ENCODE results near the gene PARP16.
A peak's percentile ranks its signal among the peaks of the same experiment; 100 is the strongest.
"Not testable (repeated sequence)": the region's sequence is repeated elsewhere in the genome, so short reads cannot be mapped to it uniquely, and the experiment has no call there.

The PARP16 gene

DNA sequence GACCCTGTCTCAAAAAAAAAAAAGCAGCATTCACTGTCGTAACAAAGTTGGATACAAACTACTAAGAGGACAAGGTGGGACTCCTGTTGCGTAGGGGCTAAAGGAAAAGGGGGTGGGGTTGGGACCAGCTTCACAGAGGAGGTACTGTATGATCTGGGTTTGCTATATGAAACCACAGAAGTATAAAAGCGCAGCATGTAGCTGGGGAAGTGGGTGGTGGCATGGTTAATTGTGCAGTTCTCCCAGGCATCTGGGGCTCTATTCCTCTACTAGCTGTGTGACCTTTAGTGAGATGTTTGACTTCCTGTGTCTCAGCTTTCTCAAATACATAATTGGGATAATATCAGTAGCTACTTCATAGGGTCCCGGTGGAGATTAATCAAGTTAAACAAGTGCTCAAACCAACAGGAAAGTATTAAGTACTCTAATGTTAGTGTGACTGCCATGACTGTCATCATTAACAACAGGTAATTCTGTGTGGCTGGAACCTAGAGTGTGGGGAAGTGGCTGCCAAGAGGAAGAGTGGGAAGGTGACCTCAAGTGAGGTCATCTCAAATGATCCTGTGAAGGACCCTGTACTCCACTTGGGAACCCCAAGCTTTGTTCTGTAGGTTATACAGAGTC, 11.5 kb downstream of the PARP16 start:
- no peak for DNase-seq

DNA sequence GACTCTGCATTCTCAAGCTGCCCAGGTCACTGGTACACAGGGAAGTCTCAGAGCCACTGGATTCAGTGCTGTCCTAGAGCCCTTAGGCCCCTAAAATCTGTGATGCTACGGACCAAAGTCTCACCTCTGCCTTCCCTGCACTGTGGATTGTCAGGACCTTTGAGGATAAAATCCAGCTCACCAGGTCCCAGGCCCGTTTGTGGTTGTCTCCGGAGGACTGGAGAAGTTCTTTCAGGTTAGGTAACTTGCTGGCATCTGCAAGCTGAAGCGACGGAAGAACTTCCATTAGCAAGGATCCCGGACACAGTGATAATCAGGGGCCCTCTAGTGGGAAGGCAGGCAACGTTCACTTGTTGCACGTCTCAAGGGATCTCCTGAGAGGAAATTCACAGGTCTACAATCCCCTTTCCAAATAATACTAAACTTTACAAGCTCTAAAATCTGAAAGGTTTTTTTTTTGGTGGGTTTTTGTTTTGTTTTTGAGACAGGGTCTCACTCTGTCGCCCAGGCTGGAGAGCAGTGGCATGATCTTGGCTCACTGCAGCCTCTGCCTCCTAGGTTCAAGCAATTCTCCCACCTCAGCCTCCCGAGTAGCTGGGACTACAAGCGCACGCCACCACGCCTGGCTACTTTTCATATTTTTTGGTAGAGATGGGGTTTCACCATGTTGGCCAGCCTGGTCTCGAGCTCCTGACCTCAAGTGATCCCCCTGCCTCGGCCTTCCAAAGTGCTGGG, 15.7 kb downstream of the PARP16 start:
- not testable (repeated sequence) for DNase-seq

DNA sequence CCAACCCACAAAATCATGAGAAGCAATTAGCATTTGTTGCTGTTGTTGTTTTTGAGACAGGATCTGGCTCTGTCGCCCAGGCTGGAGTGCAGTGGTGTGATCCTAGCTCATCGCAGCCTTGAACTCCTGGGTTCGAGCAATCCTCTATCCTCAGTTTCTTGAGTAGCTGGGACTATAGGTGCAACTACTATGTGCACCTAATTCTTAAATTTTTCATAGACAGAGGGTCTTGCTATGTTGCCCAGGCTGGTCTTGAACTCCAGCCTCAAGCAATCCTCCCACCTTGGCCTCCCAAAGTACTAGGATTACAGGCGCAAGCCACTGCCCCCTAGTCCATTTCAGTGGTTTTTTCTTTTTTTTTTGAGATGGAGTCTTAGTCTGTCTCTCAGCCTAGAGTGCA, 18.3 kb downstream of the PARP16 start:
- DNase-seq = no peak

DNA sequence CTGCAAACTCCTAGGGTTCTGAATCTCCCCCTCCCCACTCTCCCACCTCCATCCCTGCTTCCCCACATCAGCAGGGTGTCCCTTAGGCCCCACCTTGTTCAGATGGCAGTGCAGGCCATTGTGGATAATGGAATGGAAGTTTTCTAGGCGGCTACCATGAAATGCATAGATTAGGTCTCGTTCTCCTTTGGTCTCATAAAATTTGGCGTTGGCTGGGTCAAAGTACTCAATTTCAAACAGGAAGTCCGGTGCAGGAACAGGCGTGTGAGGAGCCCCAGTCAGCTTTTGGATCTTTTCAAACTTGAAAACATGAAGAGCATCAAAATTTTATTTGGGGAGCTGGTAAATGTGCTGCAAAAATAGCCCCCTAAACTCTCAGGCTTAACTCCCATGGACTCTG, 20.2 kb downstream of the PARP16 start:
- DNase-seq = no peak

DNA sequence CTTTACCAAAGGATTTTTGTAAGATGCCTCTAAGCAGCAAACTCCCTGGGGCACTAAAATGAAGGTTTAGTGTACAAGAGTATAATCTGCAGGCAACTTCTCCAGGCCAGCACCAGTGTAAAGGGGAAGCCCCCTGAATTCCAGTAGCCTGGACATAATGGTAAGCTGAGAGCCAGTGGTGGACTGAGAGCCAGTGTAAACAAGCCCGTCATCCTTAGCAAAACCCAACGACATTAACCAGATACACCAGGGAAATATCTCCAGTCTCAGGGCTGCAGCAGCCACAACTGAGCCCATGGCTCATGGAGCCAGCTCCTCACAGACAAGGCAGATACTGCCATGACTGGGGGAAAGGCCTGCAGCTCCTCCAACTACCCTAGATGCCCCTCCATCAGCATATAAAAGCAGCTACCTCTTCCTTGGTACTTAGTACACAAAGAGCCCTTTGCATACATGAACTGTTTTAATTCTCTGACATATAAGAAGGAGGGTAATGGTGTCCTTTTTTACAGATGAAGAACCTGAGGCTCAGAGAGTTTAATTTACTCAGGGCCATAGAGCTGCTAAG, 21.7 kb downstream of the PARP16 start:
- no peak for DNase-seq

DNA sequence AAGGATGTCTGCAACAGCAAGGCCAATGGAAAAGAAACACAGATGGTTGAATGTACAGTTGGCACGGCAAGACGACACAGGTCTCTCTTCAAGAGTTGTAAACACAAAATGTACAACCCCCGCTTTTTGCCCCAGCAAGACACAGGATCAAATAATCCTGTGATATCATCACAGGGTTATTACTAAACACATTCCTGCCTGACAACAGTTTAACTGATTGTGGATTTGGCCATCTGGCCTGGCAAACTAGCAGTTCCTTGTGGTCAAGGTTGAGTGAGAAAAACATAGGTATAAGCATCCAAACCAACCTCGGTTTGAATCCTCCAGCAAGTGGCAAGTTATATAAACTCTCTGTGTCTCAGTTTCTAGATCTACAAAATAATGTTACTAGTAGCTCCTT, 23.4 kb downstream of the PARP16 start:
- no peak for DNase-seq

DNA sequence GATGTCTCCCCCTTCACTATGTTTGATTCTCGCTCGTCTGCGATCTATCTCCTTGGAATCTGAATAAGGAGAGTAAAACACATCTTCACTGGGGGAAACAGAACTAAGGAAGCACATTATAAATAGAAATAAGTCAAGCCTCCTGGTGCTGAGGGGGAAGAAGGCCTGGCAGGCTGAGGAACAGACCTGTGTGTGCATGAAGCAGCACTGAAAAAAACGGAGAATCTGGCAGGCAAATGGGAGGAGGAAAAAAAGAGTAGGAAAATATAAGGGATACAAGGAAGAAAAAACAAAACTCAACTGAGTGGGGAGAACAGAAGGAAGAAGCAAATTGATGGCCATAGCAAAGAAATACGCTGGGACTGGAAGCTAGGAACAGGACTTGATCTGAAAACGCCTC, 25.7 kb downstream of the PARP16 start:
- DNase-seq = no peak

DNA sequence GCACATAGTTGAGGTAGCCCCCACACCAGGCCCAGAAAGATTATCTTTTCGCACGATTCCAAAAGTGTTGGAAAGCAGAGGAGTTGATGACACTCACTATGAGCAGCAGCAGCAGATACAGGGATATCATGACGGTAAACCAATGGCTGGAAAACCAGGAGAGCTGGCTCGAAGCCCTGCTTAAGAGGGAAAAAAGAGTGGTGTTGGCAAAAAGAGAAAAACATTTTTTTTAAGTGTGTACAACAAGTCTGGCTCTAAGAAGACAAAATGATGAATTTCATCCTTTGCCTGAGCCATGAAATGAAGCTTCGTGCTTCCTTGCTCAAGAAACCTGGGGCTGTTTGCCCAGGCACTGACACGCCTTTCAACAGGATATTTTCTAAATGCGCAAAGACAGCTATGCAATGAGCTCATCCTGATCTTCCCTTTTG, 27.3 kb downstream of the PARP16 start:
- no peak for DNase-seq

DNA sequence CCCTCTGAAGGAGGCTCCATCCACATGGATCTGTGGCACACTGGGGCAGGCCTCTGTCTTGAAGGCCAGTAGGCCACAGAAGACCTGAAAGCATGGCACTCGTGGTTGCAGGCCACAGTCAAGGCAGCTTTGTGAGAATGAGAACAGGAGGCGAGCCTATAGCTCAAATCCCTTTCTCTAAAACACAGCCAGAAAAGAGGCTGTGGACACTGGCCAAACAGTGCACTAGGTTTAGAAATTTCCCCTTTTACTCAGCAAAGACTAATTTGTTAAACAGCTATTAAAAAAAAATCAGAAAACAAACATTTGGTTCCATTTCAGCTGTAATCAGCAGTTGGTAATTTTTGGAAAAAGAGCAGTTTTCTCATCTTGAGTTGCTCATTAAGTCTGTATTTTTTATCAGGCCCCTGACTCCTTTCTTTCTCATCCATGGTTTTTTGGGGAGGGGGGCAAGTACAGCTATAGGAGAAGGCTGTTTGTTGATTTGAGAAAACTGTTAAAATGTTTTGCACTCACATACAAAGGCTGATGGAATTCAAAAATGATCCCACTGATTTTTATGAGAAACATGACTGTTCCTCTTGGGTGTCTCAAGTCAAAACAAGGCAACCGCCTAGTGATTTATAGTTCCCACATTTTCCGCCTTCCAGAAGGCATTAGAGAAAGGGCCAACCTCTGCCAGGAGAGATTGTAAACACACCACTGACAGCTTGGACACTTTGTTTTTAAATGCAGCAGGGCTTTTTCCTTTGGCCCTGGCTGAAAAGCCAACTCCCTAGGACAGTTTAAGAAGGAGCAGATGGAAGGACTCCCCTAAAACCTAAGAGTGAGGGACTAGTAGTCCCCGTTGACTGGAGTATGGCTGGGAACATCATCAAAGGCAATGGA, 28.1 kb downstream of the PARP16 start:
- DNase-seq = no peak

DNA sequence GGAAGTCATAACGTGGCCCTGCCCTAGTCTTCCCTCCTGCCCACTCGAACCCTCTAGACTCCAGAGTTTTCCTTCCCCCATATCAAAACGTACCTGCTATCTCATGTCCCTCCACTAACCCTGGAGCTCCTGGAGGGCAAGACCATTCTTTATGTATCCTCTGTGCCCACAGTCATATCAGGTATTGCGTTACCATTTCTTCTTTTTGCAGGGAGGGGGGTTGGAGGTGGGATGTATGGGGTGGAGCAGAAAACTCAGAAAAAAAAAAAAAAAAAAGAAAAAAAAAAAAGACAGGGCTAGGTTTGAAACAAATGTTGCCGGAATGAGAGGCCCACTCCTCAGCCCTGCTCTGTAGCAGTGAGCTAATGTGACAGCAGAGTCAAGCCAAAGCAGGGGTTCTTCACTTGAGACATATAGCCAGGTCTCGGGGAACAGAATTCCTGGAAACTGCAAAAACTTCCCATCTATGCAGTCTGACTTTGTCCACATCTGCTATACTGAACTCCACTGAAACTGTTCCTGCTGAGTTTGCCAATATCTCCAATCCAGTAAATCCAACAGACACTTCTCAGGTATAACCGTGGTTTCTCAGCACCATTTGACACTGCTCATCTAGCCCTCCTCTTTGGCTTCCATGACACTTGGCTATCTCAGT, 31.1 kb downstream of the PARP16 start:
- DNase-seq = no peak

DNA sequence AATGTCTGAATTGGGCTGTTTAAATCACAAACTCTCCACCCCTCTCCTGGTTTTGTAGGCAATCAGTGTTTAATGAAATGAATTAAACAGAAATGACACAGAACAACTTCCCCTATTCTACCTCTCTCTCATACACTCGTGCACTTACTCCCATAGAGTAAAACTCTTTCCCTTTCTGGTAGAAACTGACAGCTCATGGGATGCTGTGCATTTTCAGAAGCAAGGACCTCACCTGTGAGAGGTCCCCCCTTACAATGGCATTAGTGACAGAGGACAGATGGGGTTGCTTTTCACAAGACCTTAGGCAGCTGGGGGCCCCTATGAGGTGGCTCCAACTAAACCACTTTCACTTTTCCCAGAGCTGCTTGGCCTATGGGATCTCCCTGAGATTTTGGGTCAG, 31.9 kb downstream of the PARP16 start:
- DNase-seq = no peak

DNA sequence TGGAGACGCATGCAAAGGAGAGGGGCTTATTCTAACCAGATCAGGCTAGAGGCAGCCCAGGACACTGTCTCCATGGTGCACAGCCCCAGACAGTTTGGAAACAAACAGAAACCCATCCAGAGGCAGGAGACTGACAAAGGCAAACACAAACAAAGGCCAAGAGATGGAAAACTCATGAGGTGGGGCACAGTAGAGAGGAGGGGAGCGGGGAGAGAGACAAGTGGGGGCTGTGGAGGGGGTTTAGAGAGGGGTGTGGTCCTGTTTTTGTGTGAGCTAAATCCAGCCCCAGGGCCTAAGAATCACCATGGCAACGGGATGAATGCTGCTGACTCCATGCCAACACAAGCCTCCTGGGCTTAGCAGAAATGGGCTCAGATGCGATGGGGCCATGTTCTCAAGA, 32.3 kb downstream of the PARP16 start:
- no peak for DNase-seq

DNA sequence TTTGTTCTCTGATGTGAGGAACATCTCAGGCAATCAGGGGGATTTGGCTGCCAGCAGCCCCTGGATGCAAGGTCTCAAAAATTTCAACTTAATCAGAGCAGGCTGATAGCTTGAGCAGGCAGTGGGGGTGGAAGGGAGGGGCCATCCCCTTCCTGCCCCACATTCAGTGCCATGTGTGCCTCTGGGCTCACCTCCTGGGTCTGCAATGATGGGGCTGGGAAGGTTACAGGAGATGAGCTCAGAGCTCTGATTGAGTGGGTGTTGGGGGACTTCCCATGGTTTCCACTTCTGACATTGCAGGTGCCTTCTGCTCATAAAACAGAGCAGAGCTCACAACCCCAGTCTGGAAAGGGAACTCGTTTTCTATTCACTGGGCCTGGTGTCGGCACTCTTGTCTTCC, 37.0 kb downstream of the PARP16 start:
- DNase-seq = peak; percentile 80

DNA sequence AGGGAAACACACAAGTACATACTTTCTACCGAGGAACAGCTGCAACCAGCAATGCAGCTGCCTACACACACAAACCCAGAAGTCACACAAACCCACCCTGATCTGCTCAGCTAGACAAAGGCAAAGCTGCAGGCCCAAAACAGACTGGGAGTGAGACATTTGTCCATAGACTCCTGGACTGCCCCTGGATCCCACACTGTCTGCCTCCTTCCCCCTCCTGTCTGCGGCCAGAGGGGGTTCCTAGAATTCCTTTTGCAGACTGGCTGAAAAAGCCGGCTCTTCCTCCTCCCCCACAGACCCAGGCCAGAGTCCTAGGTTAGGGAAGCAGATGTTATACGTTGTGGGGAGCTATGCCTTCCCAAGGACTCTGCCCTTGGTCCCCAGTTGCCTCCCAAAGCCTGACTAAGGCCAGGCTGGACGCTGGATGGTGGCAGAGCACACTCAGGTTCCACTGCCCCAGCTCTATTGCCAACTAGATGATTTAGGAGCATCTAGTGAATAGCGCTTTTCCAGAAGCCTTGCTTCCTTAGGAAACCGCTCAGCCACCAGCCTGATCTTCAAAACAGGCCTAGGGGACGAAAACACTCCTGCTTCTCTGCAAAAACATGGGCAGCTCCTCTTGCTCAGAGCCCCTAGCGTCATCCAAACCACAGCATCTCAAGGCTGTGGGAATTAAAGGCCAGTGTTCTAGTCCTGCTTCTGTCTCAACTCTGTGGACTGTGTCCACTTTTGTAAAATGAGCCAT, 38.0 kb downstream of the PARP16 start:
- no peak for DNase-seq

DNA sequence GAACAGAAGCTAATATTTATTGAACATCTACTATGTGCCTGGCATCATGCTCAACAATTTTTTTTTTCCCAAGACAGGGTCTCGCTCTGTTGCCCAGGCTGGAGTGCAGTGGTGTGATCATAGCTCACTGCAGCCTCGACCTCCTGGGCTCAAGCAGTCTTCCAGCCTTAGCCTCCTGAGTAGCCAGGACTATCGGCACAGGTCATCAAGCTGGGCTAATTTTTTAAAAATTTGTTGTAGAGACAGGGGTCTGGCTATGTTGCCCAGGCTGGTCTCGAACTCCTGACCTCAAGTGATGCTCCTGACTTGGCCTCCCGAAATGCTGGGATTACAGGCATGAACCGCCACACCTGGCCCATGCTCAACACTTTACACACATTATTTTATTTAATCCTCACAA, 39.7 kb downstream of the PARP16 start:
- no peak for DNase-seq

DNA sequence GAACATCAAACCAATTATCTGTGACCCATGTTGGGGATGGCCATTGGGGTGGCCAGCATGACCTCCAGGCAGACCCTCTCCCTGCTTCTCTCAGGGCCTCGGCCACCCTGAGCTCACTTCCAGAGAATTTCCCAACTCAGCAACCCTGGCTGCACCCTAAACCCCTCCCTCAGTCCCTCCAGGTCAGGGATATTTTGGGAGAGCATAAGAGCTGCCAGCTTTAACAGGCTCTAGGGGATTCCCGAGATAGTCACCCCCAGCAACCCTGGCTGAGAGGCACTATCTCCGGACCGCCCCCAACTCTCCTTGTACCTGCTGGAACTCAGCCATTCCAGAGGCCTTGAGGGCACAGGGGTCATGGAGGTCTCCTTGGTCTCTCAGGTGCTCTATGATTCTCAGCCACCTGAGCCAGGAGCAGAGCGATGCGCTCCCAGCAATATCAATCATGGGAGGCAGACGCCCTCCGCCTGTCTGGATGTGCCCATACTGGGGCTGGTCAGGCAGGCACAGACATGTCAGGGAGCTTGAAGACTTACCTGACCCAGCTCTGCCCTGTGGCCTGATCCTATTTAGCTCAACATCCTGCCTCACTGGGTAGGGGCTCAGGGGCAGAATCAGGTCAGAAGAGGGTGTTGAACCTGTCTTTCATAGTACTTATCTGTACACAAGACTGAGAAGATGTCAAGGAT, 40.5 kb downstream of the PARP16 start:
- DNase-seq = no peak

DNA sequence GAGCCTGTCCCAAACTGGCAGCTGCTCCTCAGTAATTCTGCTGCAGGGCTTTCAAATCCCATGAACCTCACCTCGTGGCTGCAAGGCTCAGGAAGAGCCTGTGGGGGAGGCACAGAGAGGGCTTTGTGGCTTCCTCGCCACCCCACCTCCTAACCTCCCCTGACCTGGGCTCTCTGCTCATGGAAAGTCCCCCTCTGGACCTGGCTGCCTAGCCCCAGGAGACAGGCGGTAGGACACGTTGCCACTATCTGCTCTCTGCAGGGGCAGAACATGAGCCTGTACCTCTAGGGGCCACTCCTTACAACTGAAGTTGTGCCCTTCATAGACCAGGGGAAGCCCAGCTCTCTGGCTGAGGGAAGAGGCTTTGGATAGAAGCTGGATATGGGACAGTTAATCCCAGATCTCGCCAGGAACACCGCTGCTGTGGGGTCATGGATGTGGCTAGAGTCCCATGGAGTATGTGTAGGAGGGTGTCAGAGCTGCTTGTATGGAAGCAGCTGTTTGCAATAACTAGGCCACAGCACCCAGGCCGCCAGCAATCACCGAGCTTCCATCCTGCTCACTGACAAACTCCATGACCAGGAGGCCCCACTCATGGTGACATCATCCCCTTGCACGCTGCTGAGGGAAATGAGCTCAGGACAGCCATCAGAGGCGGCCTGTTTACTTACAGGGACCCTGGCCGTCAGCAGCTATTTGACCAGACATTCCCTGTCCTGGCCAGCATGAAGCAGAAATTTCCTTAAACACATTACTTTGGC, 41.4 kb downstream of the PARP16 start:
- no peak for DNase-seq

DNA sequence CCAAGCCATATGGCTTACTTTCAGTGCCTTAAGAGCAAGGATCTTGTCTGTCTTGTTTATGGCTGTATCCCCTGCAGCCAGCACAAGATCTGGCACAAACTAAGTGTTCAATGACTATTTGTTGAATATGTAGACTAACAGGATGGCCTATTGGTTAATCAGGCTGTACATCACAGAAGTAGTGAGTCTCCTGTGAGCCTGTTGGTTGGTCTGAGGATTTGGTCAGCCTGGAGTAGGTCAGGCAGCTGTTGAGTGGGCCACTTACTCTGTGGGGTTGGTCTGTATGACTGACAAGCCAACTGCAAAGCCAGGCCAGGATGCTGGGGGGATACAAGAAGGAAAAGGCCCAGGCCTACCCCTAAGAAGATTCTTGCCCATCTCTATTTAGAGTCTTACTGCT, 42.0 kb downstream of the PARP16 start:
- DNase-seq = no peak

DNA sequence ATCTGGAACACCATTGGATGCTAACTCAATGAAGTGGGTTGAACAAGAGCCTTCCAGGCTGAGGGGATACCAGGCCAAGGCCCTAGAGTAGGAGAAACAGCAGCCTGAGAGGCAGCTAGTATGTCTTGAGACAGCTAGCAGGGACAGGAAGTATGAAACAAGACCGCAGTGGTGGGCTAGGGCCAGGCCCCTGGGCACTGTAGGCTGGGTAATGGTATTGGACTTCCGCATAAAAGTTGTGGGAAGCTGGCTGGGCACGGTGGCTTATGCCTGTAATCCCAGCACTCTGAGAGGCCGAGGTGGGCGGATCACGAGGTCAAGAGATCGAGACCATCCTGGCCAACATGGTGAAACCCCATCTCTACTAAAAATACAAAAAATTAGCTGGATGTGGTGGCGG, 50.2 kb downstream of the PARP16 start:
- DNase-seq = not testable (repeated sequence)

DNA sequence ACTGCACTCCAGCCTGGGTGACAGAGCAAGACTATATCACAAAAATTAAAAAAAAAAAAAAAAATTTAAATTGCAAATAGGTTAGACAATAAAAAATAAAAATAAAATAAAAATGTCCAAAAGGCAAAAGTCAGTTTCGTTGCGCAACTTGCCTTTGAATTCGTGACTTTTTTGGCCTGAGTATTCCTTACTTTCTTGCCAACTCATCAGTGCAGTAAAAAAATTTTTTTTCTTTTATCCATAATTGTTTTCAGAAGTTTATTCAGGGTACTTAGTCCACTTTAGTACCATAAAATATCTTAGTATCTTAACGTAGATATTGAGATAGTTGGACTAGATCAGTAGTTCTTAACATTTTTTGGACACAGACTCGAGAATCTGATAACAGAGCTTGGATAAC, 53.0 kb downstream of the PARP16 start:
- no peak for DNase-seq

DNA sequence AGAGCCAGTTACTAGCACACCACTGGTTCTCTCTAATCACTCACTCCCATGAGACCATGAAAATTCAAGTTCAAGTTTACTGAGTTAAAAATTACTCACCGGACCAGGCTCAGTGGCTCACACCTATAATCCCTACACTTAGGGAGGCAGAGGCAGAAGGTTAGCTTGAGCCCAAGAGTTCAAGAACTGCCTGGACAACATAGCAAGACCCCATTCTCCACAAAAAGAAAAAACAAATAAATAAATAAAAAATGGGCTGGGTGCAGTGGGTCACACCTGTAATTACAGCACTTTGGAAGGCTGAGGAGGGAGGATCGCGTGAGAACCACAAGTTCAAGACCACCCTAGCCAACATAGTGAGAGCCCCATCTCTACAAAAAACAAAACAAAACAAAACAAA, 54.2 kb downstream of the PARP16 start:
- no peak for DNase-seq

Measured in activated CD8-positive, alpha-beta memory T cell treated with anti-CD3 and anti-CD28 coated beads for 24 hours (primary cell).